Activated gamma-delta T cell (primary cell): Measurements from ENCODE around the gene KCNK6.
"Not testable (repeated sequence)": the region's sequence is repeated elsewhere in the genome, so short reads cannot be mapped to it uniquely, and the experiment has no call there.

Experiments used
- DNase-seq: peaks from one replicate; lab custom pipeline; 2025; lab: John Stamatoyannopoulos, UW

The KCNK6 gene

DNA sequence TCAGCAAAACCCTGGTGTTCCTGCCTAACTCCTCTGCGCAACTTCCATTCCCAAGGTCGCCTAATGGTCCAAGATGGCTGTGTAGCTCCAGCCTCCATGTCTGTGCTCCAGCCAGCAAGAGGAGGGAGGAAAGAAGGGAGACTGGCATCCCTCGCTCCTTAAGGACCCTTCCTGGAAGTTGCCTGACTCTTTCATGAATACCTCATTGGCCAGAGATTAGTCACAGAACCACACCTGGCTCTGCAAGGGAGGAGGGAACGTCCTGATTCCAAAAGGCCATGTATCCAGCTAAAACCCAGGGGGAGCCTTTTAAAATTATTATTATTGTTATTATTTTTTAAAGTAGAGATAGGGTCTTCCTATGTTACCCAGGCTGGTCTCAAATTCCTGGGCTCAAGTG, 4.8 kb downstream of the KCNK6 start:
- DNase-seq, result no peak

DNA sequence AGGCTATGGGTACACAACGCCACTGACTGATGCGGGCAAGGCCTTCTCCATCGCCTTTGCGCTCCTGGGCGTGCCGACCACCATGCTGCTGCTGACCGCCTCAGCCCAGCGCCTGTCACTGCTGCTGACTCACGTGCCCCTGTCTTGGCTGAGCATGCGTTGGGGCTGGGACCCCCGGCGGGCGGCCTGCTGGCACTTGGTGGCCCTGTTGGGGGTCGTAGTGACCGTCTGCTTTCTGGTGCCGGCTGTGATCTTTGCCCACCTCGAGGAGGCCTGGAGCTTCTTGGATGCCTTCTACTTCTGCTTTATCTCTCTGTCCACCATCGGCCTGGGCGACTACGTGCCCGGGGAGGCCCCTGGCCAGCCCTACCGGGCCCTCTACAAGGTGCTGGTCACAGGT, 6.9 kb downstream of the KCNK6 start:
- DNase-seq, result no peak

DNA sequence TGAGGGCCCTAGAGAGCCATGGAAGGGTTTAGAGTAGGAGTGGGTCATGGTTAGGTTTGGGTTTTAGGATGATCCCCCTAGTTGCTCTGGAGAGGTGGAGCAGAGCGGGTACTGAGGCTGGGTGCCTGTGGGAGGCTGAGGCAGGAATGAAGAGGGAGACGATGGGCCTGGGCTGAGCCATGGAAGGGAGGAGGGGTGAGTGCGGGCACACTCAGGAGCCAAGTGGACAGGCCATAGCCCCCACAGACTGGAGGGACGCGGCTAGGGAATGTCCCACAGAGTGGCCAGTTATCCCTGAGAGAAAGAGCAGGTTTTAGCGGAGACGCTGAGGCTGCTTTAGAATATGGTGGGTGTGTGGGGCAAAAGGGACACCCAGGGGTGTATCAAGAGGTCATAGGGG, 10.0 kb downstream of the KCNK6 start:
- DNase-seq, result no peak

DNA sequence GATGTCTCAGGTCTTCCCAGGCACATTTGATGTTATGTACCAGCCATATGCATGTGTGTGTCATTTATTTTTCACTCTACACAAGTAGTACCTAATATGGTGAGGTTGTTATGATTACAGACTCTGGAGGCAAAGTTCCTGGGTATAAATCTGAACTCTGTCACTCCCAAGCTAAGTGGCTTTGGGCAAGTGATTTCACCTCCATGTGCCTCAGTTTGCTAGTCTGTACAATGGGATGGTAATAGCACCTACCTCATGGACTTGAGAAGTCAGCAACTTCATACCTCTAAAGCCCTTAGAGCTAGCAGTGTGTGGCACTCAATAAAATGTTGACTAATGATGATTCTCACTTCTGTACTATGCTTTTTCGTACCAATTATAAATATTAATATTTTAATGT, 12.1 kb downstream of the KCNK6 start:
- DNase-seq, result no peak

DNA sequence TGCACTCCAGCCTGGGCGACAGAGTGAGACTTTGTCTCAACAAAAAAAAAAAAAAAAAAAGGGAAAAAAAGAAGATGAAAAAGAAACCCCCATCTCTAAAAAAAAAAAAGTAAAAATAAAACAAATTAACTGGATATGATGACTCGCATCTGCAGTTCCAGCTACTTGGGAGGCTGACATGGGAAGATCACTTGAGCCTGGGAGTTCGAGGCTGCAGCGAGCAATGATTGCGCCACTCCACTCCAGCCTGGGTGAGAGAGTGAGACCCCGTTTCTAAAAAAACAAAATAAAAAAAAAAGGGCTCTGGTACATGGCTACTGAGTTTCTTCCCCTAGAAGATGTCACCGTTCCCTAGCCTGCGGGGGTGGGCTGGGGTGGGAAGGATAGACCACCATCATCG, 13.6 kb downstream of the KCNK6 start:
- no peak for DNase-seq

DNA sequence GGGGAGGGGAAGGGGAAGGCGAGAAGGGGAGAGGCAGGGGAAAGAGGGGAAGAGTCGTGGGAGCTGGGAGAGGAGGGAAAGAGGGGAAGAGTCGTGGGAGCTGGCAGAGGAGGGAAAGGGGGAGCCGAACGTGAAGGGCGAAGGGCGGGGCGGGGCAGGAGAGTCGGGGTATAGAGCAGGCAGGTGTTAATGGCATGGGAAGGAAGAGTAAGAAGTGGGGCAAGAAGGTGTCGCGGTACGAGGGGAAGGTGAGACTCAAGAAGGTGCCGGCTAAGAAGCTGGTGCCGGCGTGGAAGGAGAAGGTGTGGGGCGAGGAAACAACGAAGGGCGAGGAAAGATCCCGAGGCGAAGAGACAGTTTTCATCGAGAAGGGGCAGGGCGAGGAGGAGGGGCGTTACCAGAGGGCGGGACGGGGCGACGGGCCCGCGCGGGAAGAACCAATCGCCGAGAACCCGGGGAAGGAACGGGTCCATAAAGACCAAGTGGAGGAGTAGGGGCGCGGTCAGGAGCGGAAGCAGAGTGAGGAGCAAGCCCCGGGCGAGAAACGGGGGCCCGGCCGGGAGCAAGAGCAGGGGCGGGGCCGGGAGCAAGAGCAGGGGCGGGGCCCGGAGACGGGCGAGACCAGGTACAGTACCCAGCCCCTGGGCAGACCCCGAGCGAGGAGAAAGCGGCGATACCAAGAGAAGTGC, 16.4 kb downstream of the KCNK6 start:
- DNase-seq, result peak; percentile 79

DNA sequence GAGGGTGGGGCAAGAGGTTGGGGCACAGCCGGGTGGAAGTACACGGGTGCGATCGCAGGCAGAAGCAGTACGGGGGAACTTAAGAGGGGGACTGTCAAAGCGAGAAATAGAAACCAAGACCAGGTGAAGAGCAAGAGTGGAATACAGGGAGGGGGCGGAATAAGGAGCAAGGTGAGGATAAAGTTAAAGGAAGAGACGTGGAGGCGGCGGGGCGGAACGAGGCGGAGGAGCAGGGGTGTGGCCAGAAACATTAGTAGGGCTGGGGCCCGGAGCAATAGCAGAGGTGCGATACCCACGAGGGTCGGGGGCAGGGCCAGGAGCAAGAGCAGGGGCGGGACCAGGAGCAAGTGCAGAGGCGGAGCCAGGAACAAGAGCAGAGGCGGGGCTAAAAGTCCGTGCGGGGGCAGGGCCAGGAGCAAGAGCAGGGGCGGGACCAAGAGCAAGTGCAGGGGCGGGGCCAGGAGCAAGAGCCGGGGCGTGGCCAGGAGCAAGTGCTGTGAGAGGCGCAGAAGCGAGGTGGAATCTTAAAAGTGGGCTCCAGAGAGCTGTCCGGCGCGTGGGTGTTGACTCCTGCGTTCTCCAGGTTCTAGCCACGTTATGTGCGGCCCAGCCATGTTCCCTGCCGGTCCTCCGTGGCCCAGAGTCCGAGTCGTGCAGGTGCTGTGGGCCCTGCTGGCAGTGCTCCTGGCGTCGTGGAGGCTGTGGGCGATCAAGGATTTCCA, 17.2 kb downstream of the KCNK6 start:
- DNase-seq, result peak; percentile 77

DNA sequence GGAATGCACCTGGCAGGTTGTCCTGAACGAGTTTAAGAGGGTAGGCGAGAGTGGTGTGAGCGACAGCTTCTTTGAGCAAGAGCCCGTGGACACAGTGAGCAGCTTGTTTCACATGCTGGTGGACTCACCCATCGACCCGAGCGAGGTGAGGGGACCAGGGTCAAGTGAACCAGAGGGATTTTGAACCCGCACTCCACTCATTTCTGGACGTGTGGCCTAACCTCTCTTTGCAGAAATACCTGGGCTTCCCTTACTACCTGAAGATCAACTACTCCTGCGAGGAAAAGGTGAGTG, 17.7 kb downstream of the KCNK6 start:
- DNase-seq, result no peak

DNA sequence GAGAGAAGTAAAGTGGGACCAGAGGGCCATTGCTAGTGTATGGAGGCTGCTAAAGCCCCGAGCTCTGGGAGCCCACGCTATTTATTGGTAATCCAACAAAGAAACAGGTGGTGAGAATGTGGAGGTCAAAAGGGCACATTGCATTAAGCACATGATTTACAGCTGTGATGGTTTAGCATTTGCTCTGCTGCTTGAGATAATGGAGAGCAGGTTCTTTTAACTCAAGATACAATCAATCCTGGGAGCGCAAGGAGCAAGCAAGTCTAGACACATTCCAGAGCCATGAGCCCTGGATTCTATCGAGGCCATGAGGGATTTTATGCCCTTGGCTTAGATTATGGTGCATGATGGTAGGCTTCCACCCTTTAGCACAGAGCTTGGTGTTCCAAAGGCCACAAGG, 19.4 kb downstream of the KCNK6 start:
- DNase-seq, result not testable (repeated sequence)

DNA sequence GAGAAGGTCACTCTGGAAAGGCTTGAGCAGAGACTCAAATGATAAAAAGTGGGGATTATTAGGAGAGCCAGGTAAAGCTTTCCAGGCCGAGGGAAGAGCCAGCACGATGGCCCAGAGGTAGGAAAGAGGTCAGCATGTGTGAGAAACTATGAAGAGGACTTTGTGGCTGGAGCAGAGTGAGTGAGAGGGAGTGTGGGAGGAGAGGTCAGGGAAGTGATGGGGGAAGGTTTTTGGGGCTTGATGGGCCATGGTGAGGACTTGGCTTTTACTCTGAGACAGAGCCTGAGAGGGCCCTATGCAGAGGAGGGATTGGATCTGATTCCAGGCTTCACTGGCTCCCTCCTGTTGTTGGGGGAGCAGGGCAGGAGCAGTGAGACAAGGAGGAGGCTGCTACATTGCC, 21.3 kb downstream of the KCNK6 start:
- no peak for DNase-seq

DNA sequence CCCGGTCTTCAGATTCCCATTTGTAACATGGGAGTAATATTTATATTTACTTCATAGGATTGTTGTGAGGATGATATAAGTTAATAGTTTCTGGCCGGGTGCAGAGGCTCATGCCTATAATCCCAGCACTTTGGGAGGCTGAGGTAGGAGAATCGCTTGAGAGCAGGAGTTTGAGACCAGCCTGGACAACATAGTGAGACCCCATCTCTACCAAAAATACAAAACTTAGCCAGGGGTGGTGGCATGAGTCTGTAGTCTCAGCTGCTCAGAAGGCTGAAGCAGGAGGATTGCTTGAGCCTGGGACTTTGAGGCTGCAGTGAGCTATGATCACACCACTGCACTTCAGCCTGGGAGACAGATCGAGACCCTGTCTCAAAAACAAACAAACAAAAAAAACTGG, 27.2 kb downstream of the KCNK6 start:
- no peak for DNase-seq

DNA sequence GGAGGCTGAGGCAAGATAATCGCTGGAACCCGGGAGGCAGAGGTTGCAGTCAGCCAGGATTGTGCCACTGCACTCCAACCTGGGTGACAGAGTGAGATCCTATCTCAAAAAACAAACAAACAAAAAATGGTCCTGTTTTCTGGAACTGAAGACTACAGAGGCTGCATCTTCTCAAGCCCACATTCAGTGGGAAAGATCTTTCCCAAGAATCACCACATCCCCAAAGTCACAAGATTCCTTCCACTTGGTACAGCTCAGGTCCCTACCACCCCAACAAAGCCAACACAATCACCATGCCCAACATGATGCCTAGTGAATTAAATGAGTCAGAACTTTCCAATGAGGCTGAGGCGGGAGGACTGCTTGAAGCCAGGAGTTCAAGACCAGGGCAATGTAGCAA, 31.2 kb downstream of the KCNK6 start:
- no peak for DNase-seq

DNA sequence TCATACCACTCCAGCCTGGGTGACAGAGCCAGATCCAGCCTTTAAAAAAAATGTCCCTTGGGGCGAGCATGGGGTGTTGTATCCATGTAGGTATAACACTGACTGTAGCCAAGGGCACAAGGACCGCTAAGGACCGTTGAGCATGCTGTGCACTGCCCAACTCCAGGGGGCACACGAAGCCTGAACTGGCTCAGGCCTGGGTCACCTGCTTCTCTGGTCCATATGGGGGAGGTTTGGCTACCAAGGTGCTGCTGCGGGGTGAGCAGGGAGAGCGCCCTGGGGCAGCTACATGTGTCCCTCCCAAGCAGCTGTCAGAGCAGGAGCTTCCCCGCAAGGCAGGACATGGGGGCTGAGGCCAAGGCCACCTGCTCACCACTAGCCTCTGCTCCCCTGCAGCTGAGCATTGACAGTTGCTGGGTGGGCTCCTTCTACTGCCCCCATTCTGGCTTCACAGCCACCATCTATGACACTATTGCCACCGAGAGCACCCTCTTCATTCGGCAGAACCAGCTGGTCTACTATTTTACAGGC, 32.3 kb downstream of the KCNK6 start:
- DNase-seq, result no peak

DNA sequence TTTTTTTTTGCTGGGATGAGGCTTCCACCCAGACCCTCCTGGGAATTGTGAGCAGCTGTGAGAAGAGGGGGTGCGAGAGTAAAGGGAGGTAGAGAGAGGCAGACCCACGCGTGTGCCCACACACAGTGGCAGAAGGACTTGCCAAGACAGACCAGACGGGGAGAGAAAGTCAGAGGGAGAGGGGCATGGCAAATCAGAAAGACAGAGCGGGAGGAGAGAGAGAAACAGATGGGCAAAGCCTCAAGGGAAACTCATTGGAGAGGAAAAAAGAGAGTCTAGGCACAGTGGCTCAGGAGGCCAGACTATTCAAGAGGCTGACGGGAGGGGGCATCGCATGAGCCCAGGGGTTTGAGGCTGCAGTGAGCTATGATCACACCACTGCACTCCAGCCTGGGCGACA, 33.0 kb downstream of the KCNK6 start:
- no peak for DNase-seq

DNA sequence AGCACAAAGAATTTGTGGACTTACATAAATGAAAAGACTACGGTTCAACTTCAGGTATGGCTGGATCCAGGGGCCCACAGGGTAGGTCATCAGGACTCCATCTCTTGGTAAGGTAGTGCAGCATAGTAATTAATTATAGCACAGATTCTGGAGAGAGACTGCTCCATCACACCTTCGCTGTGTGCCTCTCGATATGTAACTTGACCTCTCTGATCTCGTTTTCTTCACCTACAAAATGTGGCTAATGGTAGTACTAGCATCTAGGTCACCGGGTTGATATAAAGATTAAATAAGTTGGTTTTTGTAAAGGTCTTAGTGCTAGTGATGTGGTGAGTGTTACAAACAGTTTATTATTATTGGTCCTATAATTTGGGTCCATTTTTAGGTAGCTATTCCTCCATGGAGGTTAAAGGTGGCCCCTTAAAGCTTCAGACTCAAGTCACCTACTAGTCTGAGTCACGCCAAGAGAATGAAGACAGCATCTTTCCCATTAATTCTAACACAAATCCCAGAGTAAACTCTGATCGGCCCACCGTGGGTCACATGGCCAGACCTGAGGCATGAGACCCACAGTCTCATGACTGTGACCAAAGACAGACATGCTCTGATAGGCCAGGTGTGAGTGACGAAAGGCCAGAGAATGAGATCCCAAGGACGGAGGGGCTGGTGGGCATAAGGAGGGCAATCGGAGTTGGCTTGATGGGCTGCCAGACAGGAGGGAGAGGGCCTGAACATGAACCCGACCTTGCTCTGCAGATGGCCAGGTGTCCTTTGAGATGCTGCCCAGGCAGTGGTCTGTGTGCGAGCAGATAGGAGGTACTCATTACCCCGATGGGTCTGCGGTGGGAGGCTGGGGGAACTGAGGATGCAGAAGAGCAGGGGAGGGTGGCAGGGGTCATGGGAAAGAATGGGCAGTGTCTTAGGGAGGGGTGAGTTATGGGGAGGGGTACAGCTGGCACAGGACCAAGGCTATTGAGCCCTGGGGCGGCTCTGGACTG, 36.4 kb downstream of the KCNK6 start:
- DNase-seq, result no peak

DNA sequence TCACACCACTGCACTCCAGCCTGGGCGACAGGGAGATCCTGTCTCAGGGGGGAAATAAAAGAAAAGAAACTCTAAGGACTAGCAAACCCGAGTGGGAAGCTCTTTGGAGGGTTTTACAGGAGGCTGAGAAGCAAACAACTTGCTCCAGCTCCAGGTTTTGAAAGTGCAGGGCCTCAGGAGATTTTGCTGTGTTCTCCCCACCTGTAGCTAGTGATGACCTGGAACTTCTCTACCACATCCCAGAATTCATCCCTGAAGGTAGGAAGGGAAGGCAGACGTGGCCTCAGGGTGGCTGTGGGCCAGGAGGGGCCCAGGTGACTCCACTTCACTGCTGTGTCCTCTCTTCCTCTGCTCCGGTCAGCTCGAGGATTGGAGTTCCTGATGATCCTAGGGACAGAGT, 38.4 kb downstream of the KCNK6 start:
- no peak for DNase-seq

DNA sequence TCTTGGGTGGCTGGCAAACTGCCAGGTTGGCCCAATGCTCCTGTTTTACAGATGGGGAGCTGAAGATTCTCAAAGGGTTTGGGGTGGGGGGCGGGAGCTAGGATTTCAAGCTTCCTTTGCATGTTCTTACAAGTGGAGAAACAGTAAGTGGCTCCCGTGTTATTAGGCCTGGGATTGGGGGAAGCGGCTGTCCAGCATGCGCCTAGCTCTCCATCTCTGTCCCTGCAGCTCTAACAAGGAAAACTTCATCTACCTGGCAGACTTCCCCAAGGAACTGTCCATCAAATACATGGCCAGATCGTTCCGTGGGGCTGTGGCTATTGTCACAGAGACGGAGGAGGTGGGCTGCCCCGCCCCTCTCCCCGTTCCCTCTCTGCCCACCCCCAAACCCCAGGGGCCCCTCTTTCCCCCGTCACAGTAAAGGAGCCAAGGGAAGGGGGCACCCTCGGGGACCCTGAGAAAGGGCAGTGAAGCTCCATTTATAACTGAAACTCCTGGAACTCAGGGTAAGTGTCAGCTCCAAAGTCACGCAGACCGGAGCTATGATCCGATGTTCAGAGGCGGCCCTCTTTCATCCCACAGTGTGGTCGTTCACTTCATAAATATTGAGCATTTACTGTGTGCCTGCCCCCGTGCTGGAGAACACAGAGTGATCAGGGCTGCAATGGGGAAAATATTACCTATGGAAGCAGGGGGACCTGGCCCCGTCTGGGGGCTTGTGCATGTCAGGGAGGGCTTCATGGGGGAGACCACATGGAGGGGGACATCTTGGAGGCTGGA, 39.8 kb downstream of the KCNK6 start:
- no peak for DNase-seq

DNA sequence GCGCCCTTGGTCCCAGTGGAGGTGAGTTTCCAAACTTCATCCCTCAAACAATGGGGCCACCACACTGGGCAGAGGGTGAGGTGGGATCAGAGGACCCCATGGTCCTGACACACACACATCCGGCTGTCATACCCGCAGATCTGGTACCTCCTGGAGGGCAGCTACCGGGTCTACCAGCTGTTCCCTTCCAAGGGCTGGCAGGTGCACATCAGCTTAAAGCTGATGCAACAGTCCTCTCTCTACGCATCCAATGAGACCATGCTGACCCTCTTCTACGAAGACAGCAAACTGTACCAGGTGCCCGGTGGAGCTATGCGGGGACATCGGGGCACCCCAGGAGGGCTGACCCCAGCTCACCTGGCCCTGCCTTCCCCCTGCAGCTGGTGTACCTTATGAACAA, 40.7 kb downstream of the KCNK6 start:
- no peak for DNase-seq

DNA sequence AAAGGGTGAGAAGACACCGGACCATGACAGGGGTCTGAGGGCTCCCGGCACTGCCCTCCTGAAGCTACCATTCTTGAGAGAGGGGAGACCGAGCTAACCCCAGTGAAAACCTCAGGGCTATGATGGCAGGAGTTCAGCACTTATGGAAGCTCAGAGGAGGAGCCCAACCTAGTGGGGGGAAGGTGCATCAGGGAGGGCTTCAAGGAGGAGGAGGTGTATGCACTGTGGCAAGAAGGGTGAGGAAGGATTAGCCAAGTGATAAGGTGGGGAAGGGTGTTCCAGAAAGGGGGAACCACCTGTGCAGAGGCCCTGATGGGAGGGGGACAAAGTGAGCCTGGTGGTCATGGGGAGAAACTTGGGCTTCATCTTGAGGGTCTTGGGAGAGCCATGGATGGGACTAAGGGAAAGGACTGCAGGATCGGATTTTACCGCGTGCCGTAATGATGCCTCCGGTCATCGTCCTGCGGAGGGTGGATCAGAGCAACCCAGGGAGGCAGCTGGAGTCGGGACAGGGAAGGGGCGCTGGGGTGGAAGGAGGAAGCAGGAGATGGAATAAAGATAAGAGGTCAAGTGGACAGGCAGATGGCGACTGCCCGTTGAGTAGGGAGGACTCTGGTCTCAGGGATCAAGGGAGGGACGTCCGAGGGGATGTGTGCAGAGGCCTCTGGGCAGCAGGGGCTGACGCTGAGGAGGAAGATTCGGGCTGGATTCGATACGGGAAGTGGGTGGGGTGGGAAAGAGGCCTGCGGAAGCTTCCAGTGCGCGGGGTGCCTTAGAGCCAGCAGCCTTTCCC, 41.4 kb downstream of the KCNK6 start:
- no peak for DNase-seq

DNA sequence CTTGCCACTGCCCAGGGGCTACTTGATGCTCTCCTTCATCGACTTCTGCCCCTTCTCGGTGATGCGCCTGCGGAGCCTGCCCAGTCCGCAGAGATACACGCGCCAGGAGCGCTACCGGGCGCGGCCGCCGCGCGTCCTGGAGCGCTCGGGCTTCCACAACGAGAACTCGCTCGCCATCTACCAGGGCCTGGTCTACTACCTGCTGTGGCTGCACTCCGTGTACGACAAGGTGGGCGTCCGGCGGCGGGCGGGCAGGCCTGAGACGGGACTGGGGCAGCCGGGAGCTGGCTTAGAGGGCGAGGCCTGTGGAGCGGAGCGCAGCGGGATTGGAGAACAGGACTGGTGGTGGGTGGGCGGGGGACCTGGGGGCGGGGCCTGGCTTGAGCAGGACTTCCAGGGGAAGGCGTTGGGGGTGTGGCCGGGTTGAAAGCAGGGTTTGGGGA, 42.0 kb downstream of the KCNK6 start:
- DNase-seq, result peak; percentile 46
